GM06990 (cell line): Measurements from ENCODE around the gene RORB.

Experiments used
- DNase-seq: peaks from one replicate; pipeline ENCODE4 v3.0.0-alpha.2; 2011; ENCODE audit not compliant: insufficient read length; ENCODE audit errors: extremely low read depth
- H3K27me3 ChIP-seq: replicated peaks from 2 replicates; pipeline ENCODE4 v1.6.0; 2011; ENCODE audit warnings: low read length; ENCODE audit not compliant: control insufficient read depth, insufficient read depth
- H3K36me3 ChIP-seq: 2 replicates; pipeline ENCODE4 v1.5.1; 2011; ENCODE audit warnings: low read length; ENCODE audit not compliant: control insufficient read depth, insufficient read depth
- H3K4me3 ChIP-seq: replicated peaks from 2 replicates; pipeline ENCODE4 v1.5.1; 2011; ENCODE audit warnings: low read depth, mild to moderate bottlenecking, control low read depth, low read length
- CTCF ChIP-seq: IDR thresholded peaks from 2 replicates; pipeline ENCODE4 v1.5.1; 2011; ENCODE audit warnings: low read length, control low read depth, mild to moderate bottlenecking, inconsistent platforms; ENCODE audit not compliant: insufficient read depth, poor library complexity, severe bottlenecking

Gene RORB

GRCh38 chr9:74501570-74501969, 4.4 kb downstream of the RORB start:
- Histone ChIP-seq H3K27me3 (peaks cover 6% of the 10 kb centered on the region), H3K36me3 (no peaks in the 10 kb centered on the region), H3K4me3 (no peak overlapping the region)
- no peak for DNase-seq
- TF ChIP-seq CTCF = no peak

- no peak for TF ChIP-seq CTCF
- peaks cover 6% of the 10 kb centered on the region for H3K27me3 ChIP-seq
- H3K36me3 ChIP-seq = no peaks in the 10 kb centered on the region
- no peak for DNase-seq
- H3K4me3 ChIP-seq = no peak overlapping the region
These were observed 6.1 kb downstream of the RORB start for GRCh38 chr9:74503219-74503618.

GRCh38 chr9:74503666-74504065, 6.5 kb downstream of the RORB start:
- Histone ChIP-seq H3K36me3 (no peaks in the 10 kb centered on the region), H3K27me3 (peaks cover 6% of the 10 kb centered on the region), H3K4me3 (no peak overlapping the region)
- TF ChIP-seq CTCF = no peak
- DNase-seq = no peak

GRCh38 chr9:74511333-74511732, 14.2 kb downstream of the RORB start:
- Histone ChIP-seq H3K27me3 (no peaks in the 10 kb centered on the region), H3K4me3 (no peak overlapping the region), H3K36me3 (no peaks in the 10 kb centered on the region)
- no peak for DNase-seq
- no peak for TF ChIP-seq CTCF

GRCh38 chr9:74512416-74512815, 15.3 kb downstream of the RORB start:
- no peak for TF ChIP-seq CTCF
- DNase-seq = no peak
- Histone ChIP-seq H3K36me3 (no peaks in the 10 kb centered on the region), H3K4me3 (no peak overlapping the region), H3K27me3 (no peaks in the 10 kb centered on the region)

GRCh38 chr9:74513221-74513620, 16.1 kb downstream of the RORB start:
- Histone ChIP-seq H3K4me3 (no peak overlapping the region), H3K36me3 (no peaks in the 10 kb centered on the region), H3K27me3 (no peaks in the 10 kb centered on the region; the same call in 1 of the 2 replicates)
- no peak for TF ChIP-seq CTCF
- no peak for DNase-seq
